SK-N-SH treated with all-trans-retinoic acid at 6 μM for 48 hours (cell line): Measurements from ENCODE around the gene CTTN.

Experiments
- ATAC-seq: fragments of 200-7000 bp; cut with Tn5 transposase; 3 replicates; pipeline ENCODE4 v1.9.1; 2020; ENCODE audit warnings: mild to moderate bottlenecking, moderate library complexity
- BACH2 ChIP-seq: fragments of 250-450 bp; sonication (Bioruptor Pico); IDR thresholded peaks from 2 replicates; pipeline ENCODE4 v1.9.0; 2021; ENCODE audit warnings: mild to moderate bottlenecking, borderline replicate concordance
- CSDC2 ChIP-seq: fragments of 250-450 bp; sonication (Bioruptor Pico); IDR thresholded peaks from 2 replicates; pipeline ENCODE4 v1.5.0; 2020; ENCODE audit warnings: mild to moderate bottlenecking, moderate library complexity
- ESRRG ChIP-seq: fragments of 250-450 bp; sonication (Bioruptor Pico); IDR thresholded peaks from 2 replicates; pipeline ENCODE4 v1.6.1; 2021; ENCODE audit warnings: mild to moderate bottlenecking
- GLIS3 ChIP-seq: fragments of 250-450 bp; sonication (Bioruptor Pico); IDR thresholded peaks from 2 replicates; pipeline ENCODE4 v1.5.0; 2020; ENCODE audit warnings: mild to moderate bottlenecking, moderate library complexity
- ISL1 ChIP-seq: fragments of 250-450 bp; sonication (Bioruptor Pico); IDR thresholded peaks from 2 replicates; pipeline ENCODE4 v2.1.2; 2022; ENCODE audit warnings: mild to moderate bottlenecking, moderate library complexity
- OSR1 ChIP-seq: fragments of 250-450 bp; sonication (Bioruptor Pico); IDR thresholded peaks from 2 replicates; pipeline ENCODE4 v1.8.0; 2022; ENCODE audit warnings: moderate library complexity, mild to moderate bottlenecking, inconsistent platforms
- PPARA ChIP-seq: fragments of 250-450 bp; sonication (Bioruptor Pico); IDR thresholded peaks from 2 replicates; pipeline ENCODE4 v1.5.0; 2020; ENCODE audit warnings: mild to moderate bottlenecking, borderline replicate concordance
- RARB ChIP-seq: fragments of 250-450 bp; sonication (Bioruptor Pico); IDR thresholded peaks from 2 replicates; pipeline ENCODE4 v1.8.0; 2021; ENCODE audit warnings: mild to moderate bottlenecking, moderate library complexity
- SNAI2 ChIP-seq: fragments of 250-450 bp; sonication (Bioruptor Pico); IDR thresholded peaks from 2 replicates; pipeline ENCODE4 v1.5.0; 2020; ENCODE audit warnings: mild to moderate bottlenecking, moderate library complexity
- ZC3H10 ChIP-seq: fragments of 250-450 bp; sonication (Bioruptor Pico); IDR thresholded peaks from 2 replicates; pipeline ENCODE4 v1.5.1; 2021; ENCODE audit warnings: mild to moderate bottlenecking, moderate library complexity
- ZFP3 ChIP-seq: fragments of 250-450 bp; sonication (Bioruptor Pico); IDR thresholded peaks from 2 replicates; pipeline ENCODE4 v1.5.0; 2020; ENCODE audit warnings: mild to moderate bottlenecking, moderate library complexity
- ZFP30 ChIP-seq: fragments of 450-650 bp; formaldehyde crosslinking; IDR thresholded peaks from 2 replicates; pipeline ENCODE4 v1.5.0; 2022; ENCODE audit warnings: mild to moderate bottlenecking, moderate library complexity
- ZNF565 ChIP-seq: fragments of 450-650 bp; formaldehyde crosslinking; conservative IDR thresholded peaks from 2 replicates; pipeline ENCODE4 v1.5.0; 2020; ENCODE audit warnings: low read depth, mild to moderate bottlenecking, moderate library complexity
- ZNF70 ChIP-seq: fragments of 450-650 bp; formaldehyde crosslinking; IDR thresholded peaks from 2 replicates; pipeline ENCODE4 v1.5.0; 2020; ENCODE audit warnings: mild to moderate bottlenecking, moderate library complexity
- ZNF8 ChIP-seq: fragments of 450-650 bp; formaldehyde crosslinking; IDR thresholded peaks from 2 replicates; pipeline ENCODE4 v1.5.0; 2020; ENCODE audit warnings: mild to moderate bottlenecking, moderate library complexity
- TF ChIP-seq, protein P1 (sequence below): fragments of 250-450 bp; sonication (Bioruptor Pico); IDR thresholded peaks from 2 replicates; pipeline ENCODE4 v1.8.0; 2021; ENCODE audit warnings: low read depth, mild to moderate bottlenecking, moderate library complexity, borderline replicate concordance
- TF ChIP-seq, protein P2 (sequence below): fragments of 250-450 bp; sonication (Bioruptor Pico); IDR thresholded peaks from 2 replicates; pipeline ENCODE4 v1.5.1; 2021; ENCODE audit warnings: mild to moderate bottlenecking, moderate library complexity
- TF ChIP-seq, protein P3 (sequence below): fragments of 250-450 bp; sonication (Bioruptor Pico); IDR thresholded peaks from 2 replicates; pipeline ENCODE4 v1.5.0; 2020; ENCODE audit warnings: mild to moderate bottlenecking, moderate library complexity
- TF ChIP-seq, protein P4 (sequence below): fragments of 250-450 bp; sonication (Bioruptor Pico); IDR thresholded peaks from 2 replicates; pipeline ENCODE4 v1.8.0; 2020; ENCODE audit warnings: mild to moderate bottlenecking, moderate library complexity, borderline replicate concordance
- TF ChIP-seq, protein P5 (sequence below): fragments of 250-450 bp; sonication (Bioruptor Pico); IDR thresholded peaks from 2 replicates; pipeline ENCODE4 v1.5.1; 2020; ENCODE audit warnings: low read depth, mild to moderate bottlenecking, moderate library complexity

The CTTN gene

DNA sequence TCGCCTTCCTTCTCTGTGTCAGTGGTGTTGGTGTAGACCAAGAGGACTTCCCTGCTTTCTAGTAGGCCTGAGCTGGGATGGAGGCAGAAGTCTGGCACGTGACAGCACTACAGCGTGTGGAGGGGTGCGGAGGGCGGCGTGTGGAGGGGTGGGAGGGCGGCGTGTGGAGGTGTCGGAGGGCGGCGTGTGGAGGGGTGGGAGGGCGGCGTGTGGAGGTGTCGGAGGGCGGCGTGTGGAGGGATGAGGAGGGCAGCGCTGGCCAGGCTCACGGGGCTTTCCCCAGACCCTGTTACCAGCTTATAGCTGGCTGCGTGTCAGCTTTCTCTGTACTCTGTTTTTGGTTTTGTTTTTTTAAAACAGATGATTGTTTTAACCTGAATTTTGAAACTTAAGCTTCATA, 45.7 kb upstream of the CTTN start (continued):
- TF ChIP-seq ZC3H10 (CRISPR knock-in tag), result no peak

DNA sequence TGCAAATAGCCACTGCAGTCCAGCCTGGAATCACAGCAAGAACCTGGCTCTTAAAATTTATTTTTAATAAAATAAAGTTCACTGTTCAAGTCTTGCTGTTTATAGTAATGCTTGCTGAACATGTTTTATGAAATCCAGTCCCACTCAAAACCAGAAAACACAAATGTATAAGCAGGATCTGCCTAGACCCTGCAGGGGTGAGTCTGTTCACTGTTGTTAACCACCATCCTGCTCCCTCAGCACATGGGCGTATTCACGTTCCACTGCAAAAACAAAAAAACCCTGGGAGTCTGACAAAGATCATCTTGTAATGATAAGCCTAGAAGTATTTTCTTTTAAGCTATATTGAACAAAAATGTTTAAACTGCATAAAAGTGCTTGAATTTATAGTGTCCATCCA, 45.0 kb upstream of the CTTN start:
- TF ChIP-seq ZNF565 (CRISPR knock-in tag), result no peak
- ATAC-seq, result no peak

DNA sequence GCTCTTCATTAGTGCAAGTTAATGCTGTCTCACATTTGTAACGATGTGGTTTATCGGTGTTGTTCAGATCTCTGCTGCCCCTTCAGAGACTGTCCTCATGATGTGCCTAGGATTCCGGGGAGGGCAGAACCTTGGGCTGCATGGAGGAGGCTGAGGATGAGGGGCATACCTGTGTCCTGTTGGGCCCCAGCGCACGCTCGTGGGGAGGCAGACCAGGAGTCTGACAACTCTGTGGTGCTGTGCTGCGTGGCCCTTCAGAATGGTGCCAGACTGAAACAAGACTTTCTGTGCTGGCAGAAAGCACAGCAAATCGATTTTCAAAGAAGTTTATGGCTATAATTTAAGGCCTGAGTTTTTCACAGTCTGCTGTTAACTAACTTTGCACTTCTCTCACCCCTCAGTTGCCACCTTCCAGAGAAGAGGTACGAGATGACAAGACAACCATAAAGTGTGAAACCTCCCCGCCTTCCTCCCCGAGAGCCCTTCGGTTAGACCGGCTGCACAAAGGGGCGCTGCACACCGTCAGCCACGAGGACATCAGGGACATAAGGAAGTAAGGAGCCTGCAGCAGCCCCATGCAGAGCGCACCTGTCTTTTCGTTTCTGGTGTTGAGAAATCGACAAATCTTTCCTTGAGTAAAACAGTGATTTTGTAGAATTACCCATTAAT, 44.3 kb upstream of the CTTN start:
- TF ChIP-seq, protein P1, sequence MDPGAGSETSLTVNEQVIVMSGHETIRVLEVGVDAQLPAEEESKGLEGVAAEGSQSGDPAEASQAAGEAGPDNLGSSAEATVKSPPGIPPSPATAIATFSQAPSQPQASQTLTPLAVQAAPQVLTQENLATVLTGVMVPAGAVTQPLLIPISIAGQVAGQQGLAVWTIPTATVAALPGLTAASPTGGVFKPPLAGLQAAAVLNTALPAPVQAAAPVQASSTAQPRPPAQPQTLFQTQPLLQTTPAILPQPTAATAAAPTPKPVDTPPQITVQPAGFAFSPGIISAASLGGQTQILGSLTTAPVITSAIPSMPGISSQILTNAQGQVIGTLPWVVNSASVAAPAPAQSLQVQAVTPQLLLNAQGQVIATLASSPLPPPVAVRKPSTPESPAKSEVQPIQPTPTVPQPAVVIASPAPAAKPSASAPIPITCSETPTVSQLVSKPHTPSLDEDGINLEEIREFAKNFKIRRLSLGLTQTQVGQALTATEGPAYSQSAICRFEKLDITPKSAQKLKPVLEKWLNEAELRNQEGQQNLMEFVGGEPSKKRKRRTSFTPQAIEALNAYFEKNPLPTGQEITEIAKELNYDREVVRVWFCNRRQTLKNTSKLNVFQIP, result no peak
- TF ChIP-seq RARB (CRISPR knock-in tag) (no peak), ESRRG (no peak), GLIS3 (CRISPR knock-in tag) (no peak), PPARA (CRISPR knock-in tag) (no peak), OSR1 (CRISPR knock-in tag) (no peak), ISL1 (CRISPR knock-in tag) (no peak), ZC3H10 (CRISPR knock-in tag) (no peak)
- TF ChIP-seq, protein P2, sequence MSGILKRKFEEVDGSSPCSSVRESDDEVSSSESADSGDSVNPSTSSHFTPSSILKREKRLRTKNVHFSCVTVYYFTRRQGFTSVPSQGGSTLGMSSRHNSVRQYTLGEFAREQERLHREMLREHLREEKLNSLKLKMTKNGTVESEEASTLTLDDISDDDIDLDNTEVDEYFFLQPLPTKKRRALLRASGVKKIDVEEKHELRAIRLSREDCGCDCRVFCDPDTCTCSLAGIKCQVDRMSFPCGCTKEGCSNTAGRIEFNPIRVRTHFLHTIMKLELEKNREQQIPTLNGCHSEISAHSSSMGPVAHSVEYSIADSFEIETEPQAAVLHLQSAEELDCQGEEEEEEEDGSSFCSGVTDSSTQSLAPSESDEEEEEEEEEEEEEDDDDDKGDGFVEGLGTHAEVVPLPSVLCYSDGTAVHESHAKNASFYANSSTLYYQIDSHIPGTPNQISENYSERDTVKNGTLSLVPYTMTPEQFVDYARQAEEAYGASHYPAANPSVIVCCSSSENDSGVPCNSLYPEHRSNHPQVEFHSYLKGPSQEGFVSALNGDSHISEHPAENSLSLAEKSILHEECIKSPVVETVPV (CRISPR knock-in tag), result no peak
- TF ChIP-seq, protein P3, sequence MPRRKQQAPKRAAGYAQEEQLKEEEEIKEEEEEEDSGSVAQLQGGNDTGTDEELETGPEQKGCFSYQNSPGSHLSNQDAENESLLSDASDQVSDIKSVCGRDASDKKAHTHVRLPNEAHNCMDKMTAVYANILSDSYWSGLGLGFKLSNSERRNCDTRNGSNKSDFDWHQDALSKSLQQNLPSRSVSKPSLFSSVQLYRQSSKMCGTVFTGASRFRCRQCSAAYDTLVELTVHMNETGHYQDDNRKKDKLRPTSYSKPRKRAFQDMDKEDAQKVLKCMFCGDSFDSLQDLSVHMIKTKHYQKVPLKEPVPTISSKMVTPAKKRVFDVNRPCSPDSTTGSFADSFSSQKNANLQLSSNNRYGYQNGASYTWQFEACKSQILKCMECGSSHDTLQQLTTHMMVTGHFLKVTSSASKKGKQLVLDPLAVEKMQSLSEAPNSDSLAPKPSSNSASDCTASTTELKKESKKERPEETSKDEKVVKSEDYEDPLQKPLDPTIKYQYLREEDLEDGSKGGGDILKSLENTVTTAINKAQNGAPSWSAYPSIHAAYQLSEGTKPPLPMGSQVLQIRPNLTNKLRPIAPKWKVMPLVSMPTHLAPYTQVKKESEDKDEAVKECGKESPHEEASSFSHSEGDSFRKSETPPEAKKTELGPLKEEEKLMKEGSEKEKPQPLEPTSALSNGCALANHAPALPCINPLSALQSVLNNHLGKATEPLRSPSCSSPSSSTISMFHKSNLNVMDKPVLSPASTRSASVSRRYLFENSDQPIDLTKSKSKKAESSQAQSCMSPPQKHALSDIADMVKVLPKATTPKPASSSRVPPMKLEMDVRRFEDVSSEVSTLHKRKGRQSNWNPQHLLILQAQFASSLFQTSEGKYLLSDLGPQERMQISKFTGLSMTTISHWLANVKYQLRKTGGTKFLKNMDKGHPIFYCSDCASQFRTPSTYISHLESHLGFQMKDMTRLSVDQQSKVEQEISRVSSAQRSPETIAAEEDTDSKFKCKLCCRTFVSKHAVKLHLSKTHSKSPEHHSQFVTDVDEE (CRISPR knock-in tag), result no peak
- ATAC-seq, result no peak

DNA sequence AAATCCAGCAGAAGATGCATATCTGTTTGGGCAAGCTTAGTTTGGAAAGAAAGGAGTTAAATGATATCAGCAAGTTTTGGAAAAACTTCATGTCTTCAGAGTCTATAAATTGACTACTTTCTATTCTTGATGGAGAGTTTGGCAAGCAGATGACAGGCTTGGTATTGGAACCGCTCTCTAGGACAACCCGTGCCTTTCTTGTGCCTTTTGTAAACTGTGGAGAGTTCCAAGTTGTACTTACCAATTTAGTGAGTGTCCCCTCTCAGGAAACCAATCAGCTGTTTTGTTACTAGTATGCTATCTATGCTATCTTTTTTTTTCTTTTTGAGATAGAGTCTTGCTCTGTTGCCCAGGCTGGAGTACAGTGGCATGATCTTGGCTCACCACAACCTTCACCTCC, 43.7 kb upstream of the CTTN start:
- no peak for ATAC-seq
- TF ChIP-seq, protein P1, result no peak
- TF ChIP-seq SNAI2 (no peak), CSDC2 (CRISPR knock-in tag) (no peak), BACH2 (CRISPR knock-in tag) (no peak), ESRRG (no peak), RARB (CRISPR knock-in tag) (no peak), ZNF565 (CRISPR knock-in tag) (no peak), ZNF8 (no peak), ZFP3 (CRISPR knock-in tag) (no peak), OSR1 (CRISPR knock-in tag) (no peak), ZFP30 (no peak), GLIS3 (CRISPR knock-in tag) (no peak), ZC3H10 (CRISPR knock-in tag) (no peak), ZNF70 (CRISPR knock-in tag) (no peak), PPARA (CRISPR knock-in tag) (no peak), ISL1 (CRISPR knock-in tag) (no peak)
- TF ChIP-seq, protein P4, sequence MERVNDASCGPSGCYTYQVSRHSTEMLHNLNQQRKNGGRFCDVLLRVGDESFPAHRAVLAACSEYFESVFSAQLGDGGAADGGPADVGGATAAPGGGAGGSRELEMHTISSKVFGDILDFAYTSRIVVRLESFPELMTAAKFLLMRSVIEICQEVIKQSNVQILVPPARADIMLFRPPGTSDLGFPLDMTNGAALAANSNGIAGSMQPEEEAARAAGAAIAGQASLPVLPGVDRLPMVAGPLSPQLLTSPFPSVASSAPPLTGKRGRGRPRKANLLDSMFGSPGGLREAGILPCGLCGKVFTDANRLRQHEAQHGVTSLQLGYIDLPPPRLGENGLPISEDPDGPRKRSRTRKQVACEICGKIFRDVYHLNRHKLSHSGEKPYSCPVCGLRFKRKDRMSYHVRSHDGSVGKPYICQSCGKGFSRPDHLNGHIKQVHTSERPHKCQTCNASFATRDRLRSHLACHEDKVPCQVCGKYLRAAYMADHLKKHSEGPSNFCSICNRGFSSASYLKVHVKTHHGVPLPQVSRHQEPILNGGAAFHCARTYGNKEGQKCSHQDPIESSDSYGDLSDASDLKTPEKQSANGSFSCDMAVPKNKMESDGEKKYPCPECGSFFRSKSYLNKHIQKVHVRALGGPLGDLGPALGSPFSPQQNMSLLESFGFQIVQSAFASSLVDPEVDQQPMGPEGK (CRISPR knock-in tag), result no peak
- TF ChIP-seq, protein P5, sequence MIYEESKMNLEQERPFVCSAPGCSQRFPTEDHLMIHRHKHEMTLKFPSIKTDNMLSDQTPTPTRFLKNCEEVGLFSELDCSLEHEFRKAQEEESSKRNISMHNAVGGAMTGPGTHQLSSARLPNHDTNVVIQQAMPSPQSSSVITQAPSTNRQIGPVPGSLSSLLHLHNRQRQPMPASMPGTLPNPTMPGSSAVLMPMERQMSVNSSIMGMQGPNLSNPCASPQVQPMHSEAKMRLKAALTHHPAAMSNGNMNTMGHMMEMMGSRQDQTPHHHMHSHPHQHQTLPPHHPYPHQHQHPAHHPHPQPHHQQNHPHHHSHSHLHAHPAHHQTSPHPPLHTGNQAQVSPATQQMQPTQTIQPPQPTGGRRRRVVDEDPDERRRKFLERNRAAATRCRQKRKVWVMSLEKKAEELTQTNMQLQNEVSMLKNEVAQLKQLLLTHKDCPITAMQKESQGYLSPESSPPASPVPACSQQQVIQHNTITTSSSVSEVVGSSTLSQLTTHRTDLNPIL, result no peak
- TF ChIP-seq, protein P3 (CRISPR knock-in tag), result no peak
- TF ChIP-seq, all 23 proteins: peak for 0
